ENCODE results near the gene BCKDK.
"Not testable (repeated sequence)": the region's sequence is repeated elsewhere in the genome, so short reads cannot be mapped to it uniquely, and the experiment has no call there.

BCKDK gene

GRCh38 chr16:31090540-31090939, 17.6 kb upstream of the BCKDK start:
- Mint-ChIP-seq H3K36me3 (ENCODE audit: insufficient read depth) (peaks cover 9% of the 10 kb centered on the region), H3K4me1 (peaks cover 23% of the 10 kb centered on the region), H3K9me3 (no peaks in the 10 kb centered on the region), H3K27me3 (no peaks in the 10 kb centered on the region), H3K4me3 (no peak overlapping the region), H3K27ac (ENCODE audit: low read depth) (no peak overlapping the region)
- DNase-seq (ENCODE audit: low spot score in 2 of 2) (no peak), ATAC-seq (replicated peaks; ENCODE audit: extremely low read depth, poor library complexity, severe bottlenecking) (no peak)

GRCh38 chr16:31092330-31092729, 15.9 kb upstream of the BCKDK start:
- H3K27ac Mint-ChIP-seq (ENCODE audit: low read depth): no peak overlapping the region
- no peaks in the 10 kb centered on the region for H3K27me3 Mint-ChIP-seq
- DNase-seq (ENCODE audit: low spot score in 2 of 2) (no peak), ATAC-seq (replicated peaks; ENCODE audit: extremely low read depth, poor library complexity, severe bottlenecking) (no peak)
- H3K36me3 Mint-ChIP-seq (ENCODE audit: insufficient read depth): peaks cover 7% of the 10 kb centered on the region
- peak overlapping the region; percentile 36 for H3K4me3 Mint-ChIP-seq
- H3K9me3 Mint-ChIP-seq: no peaks in the 10 kb centered on the region
- H3K4me1 Mint-ChIP-seq: peaks cover 27% of the 10 kb centered on the region

GRCh38 chr16:31093132-31093703, 15.0 kb upstream of the BCKDK start:
- Mint-ChIP-seq H3K27me3 (no peaks in the 10 kb centered on the region), H3K4me1 (peaks cover 27% of the 10 kb centered on the region), H3K27ac (ENCODE audit: low read depth) (no peak overlapping the region), H3K4me3 (peak overlapping the region; percentile 98), H3K9me3 (no peaks in the 10 kb centered on the region), H3K36me3 (ENCODE audit: insufficient read depth) (peaks cover 6% of the 10 kb centered on the region)
- ATAC-seq (replicated peaks; ENCODE audit: extremely low read depth, poor library complexity, severe bottlenecking) (no peak), DNase-seq (ENCODE audit: low spot score in 2 of 2) (no peak)

GRCh38 chr16:31094088-31094423, 14.1 kb upstream of the BCKDK start:
- H3K36me3 Mint-ChIP-seq (ENCODE audit: insufficient read depth): peaks cover 6% of the 10 kb centered on the region
- peak overlapping the region; percentile 88 for H3K27ac Mint-ChIP-seq (ENCODE audit: low read depth)
- no peaks in the 10 kb centered on the region for H3K27me3 Mint-ChIP-seq
- H3K4me3 Mint-ChIP-seq: peak overlapping the region; percentile 98
- no peaks in the 10 kb centered on the region for H3K9me3 Mint-ChIP-seq
- H3K4me1 Mint-ChIP-seq: peaks cover 27% of the 10 kb centered on the region
- ATAC-seq (replicated peaks; ENCODE audit: extremely low read depth, poor library complexity, severe bottlenecking) (no peak), DNase-seq (ENCODE audit: low spot score in 2 of 2) (no peak)

- Mint-ChIP-seq H3K9me3 (no peaks in the 10 kb centered on the region), H3K4me3 (peak within 1 kb of the TSS; percentile 98), H3K27me3 (no peaks in the 10 kb centered on the region), H3K27ac (ENCODE audit: low read depth) (peak within 1 kb of the TSS; percentile 88), H3K36me3 (ENCODE audit: insufficient read depth) (peaks cover 6% of the 10 kb centered on the region), H3K4me1 (peaks cover 27% of the 10 kb centered on the region)
- DNase-seq (ENCODE audit: low spot score in 2 of 2) (peak; percentile 68 to 70), ATAC-seq (replicated peaks; ENCODE audit: extremely low read depth, poor library complexity, severe bottlenecking) (peak; percentile 86)
These were observed 13.6 kb upstream of the BCKDK start, which contains the start of gene VKORC1 for GRCh38 chr16:31094424-31095120. Gene VKORC1, minus strand, starts transcription at chr16:31094797. Its CDS starts 68 bp downstream, at chr16:31094729.

- Mint-ChIP-seq H3K4me3 (no peak overlapping the region), H3K9me3 (no peaks in the 10 kb centered on the region), H3K4me1 (peaks cover 14% of the 10 kb centered on the region), H3K27ac (ENCODE audit: low read depth) (no peak overlapping the region), H3K27me3 (no peaks in the 10 kb centered on the region), H3K36me3 (ENCODE audit: insufficient read depth) (no peaks in the 10 kb centered on the region)
- ATAC-seq (replicated peaks; ENCODE audit: extremely low read depth, poor library complexity, severe bottlenecking) (no peak), DNase-seq (ENCODE audit: low spot score in 2 of 2) (no peak)
These were observed 8.1 kb upstream of the BCKDK start for GRCh38 chr16:31099860-31100638.

- not testable (repeated sequence) for DNase-seq (ENCODE audit: low spot score in 2 of 2); H3K27ac Mint-ChIP-seq (ENCODE audit: low read depth); H3K9me3 Mint-ChIP-seq; H3K4me3 Mint-ChIP-seq; H3K36me3 Mint-ChIP-seq (ENCODE audit: insufficient read depth); H3K27me3 Mint-ChIP-seq; H3K4me1 Mint-ChIP-seq; ATAC-seq (replicated peaks; ENCODE audit: extremely low read depth, poor library complexity, severe bottlenecking)
These were observed 7.1 kb upstream of the BCKDK start for GRCh38 chr16:31100876-31101641.

GRCh38 chr16:31105677-31106213, 2.4 kb upstream of the BCKDK start:
- Mint-ChIP-seq H3K4me1 (peaks cover 15% of the 10 kb centered on the region), H3K4me3 (no peak overlapping the region), H3K36me3 (ENCODE audit: insufficient read depth) (no peaks in the 10 kb centered on the region), H3K27ac (ENCODE audit: low read depth) (no peak overlapping the region), H3K27me3 (no peaks in the 10 kb centered on the region), H3K9me3 (no peaks in the 10 kb centered on the region)
- ATAC-seq (replicated peaks; ENCODE audit: extremely low read depth, poor library complexity, severe bottlenecking): peak; percentile 59
- peak; percentile 63 to 73 for DNase-seq (ENCODE audit: low spot score in 2 of 2)

- H3K27me3 Mint-ChIP-seq: no peaks in the 10 kb centered on the region
These were observed 1.4 kb upstream of the BCKDK start for GRCh38 chr16:31106509-31107464.

GRCh38 chr16:31107465-31107867, 720 bp upstream of the BCKDK start:
- Mint-ChIP-seq H3K9me3 (no peaks in the 10 kb centered on the region), H3K36me3 (ENCODE audit: insufficient read depth) (peaks cover 3% of the 10 kb centered on the region), H3K4me3 (peak overlapping the region; percentile 86), H3K4me1 (peaks cover 15% of the 10 kb centered on the region), H3K27me3 (no peaks in the 10 kb centered on the region), H3K27ac (ENCODE audit: low read depth) (peak overlapping the region; percentile 80)
- ATAC-seq (replicated peaks; ENCODE audit: extremely low read depth, poor library complexity, severe bottlenecking) (no peak), DNase-seq (ENCODE audit: low spot score in 2 of 2) (no peak)

More at GRCh38 chr16:31106509-31107464, 1.4 kb upstream of the BCKDK start:
- peak overlapping the region; percentile 86 for H3K4me3 Mint-ChIP-seq
- ATAC-seq (replicated peaks; ENCODE audit: extremely low read depth, poor library complexity, severe bottlenecking) (no peak), DNase-seq (ENCODE audit: low spot score in 2 of 2) (no peak)
- H3K36me3 Mint-ChIP-seq (ENCODE audit: insufficient read depth): peaks cover 3% of the 10 kb centered on the region
- H3K27ac Mint-ChIP-seq (ENCODE audit: low read depth): no peak overlapping the region
- H3K4me1 Mint-ChIP-seq: peaks cover 15% of the 10 kb centered on the region
- H3K9me3 Mint-ChIP-seq: no peaks in the 10 kb centered on the region

- Mint-ChIP-seq H3K9me3 (no peaks in the 10 kb centered on the region), H3K36me3 (ENCODE audit: insufficient read depth) (peaks cover 3% of the 10 kb centered on the region), H3K27me3 (no peaks in the 10 kb centered on the region), H3K4me3 (peak overlapping the region; percentile 86), H3K4me1 (peaks cover 15% of the 10 kb centered on the region), H3K27ac (ENCODE audit: low read depth) (peak overlapping the region; percentile 80)
- no peak for ATAC-seq (replicated peaks; ENCODE audit: extremely low read depth, poor library complexity, severe bottlenecking)
- no peak for DNase-seq (ENCODE audit: low spot score in 2 of 2)
These were observed 790 bp downstream of the BCKDK start for GRCh38 chr16:31108794-31109558.
